Activated naive CD8-positive, alpha-beta T cell treated with anti-CD3 and anti-CD28 coated beads, Interleukin-2, amount 10 ng/mL, durations not matched to agents 7 days and 5 days (primary cell): ENCODE results near the gene LHFPL3. TPM values are rescaled to one million over a fixed set of nuclear protein-coding genes. Genes with fewer than 3 reads are reported as not detected.

Experiments used
- ATAC-seq: fragments of 150-1000 bp; cut with Tn5 transposase; one replicate; pipeline ENCODE4 v1.10.0; 2021; ENCODE audit warnings: low read depth, moderate library complexity
- POLR2A ChIA-PET: fragments of 350-600 bp; sonication (Branson Sonifier 250); formaldehyde crosslinking; loops from one replicate; lab custom pipeline; 2021; ENCODE audit warnings: antibody characterized with exemption; lab: Charles Lee
- DNase-seq: peaks from one replicate; pipeline ENCODE4 v3.0.0; 2021
- H3K27ac Mint-ChIP-seq: one replicate; pipeline ENCODE4 v1.8.0; 2022; ENCODE audit warnings: mild to moderate bottlenecking, mixed read lengths
- H3K27me3 Mint-ChIP-seq: one replicate; pipeline ENCODE4 v1.8.0; 2022; ENCODE audit warnings: mild to moderate bottlenecking, moderate library complexity, mixed read lengths
- H3K36me3 Mint-ChIP-seq: one replicate; pipeline ENCODE4 v1.8.0; 2021; ENCODE audit warnings: mild to moderate bottlenecking, mixed read lengths
- H3K4me1 Mint-ChIP-seq: one replicate; pipeline ENCODE4 v1.8.0; 2021; ENCODE audit warnings: mixed read lengths
- H3K4me3 Mint-ChIP-seq: one replicate; pipeline ENCODE4 v1.8.0; 2022; ENCODE audit warnings: mild to moderate bottlenecking, moderate library complexity, mixed read lengths
- H3K9me3 Mint-ChIP-seq: one replicate; pipeline ENCODE4 v1.8.0; 2021; ENCODE audit warnings: mixed read lengths
- total RNA-seq, 2 experiments: library from RNA; stranded (reverse); gene quantifications; one replicate each; pipeline ENCODE4 v1.2.3, GENCODE V29; 2021

LHFPL3 gene
- total RNA-seq, 2 experiments from 2014 or later: not detected

GRCh38 chr7:104886651-104887050 lies 558.2 kb downstream of the LHFPL3 start:
- DNase-seq (no peak), ATAC-seq (no peak)
- Mint-ChIP-seq H3K36me3 (no peaks in the 10 kb centered on the region), H3K9me3 (no peaks in the 10 kb centered on the region), H3K4me1 (peaks cover 5% of the 10 kb centered on the region), H3K27ac (no peak overlapping the region), H3K4me3 (no peak overlapping the region), H3K27me3 (peaks cover 10% of the 10 kb centered on the region)
- POLR2A ChIA-PET: no interaction called here

GRCh38 chr7:104890216-104890615 lies 561.8 kb downstream of the LHFPL3 start:
- POLR2A ChIA-PET: no interaction called here
- Mint-ChIP-seq H3K9me3 (no peaks in the 10 kb centered on the region), H3K4me3 (no peak overlapping the region), H3K27ac (no peak overlapping the region), H3K36me3 (no peaks in the 10 kb centered on the region), H3K27me3 (peaks cover 9% of the 10 kb centered on the region), H3K4me1 (peaks cover 5% of the 10 kb centered on the region)
- ATAC-seq (no peak), DNase-seq (no peak)

DNA sequence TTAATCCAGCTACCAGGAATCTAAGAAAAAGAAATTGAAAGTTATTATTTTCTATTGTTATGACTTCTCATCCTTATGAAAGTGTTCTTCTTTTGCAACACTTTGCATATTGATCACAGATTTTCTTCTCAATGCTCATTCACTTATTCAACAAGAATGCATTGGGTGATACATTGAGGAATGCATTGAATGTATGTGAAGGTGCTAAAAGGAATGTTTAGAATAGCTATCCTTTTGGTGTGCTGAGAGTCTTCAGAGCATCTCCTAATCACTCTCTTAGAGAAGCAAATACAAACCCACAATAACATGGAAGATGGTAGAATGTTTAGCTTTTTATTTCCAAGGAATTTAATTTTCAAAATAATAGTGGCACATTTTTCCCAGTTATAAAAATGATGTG lies 563.5 kb downstream of the LHFPL3 start:
- H3K4me1 Mint-ChIP-seq: peaks cover 9% of the 10 kb centered on the region
- DNase-seq (no peak), ATAC-seq (no peak)
- no peaks in the 10 kb centered on the region for H3K9me3 Mint-ChIP-seq
- H3K27me3 Mint-ChIP-seq: peaks cover 2% of the 10 kb centered on the region
- POLR2A ChIA-PET: no interaction called here
- no peak overlapping the region for H3K4me3 Mint-ChIP-seq
- H3K36me3 Mint-ChIP-seq: no peaks in the 10 kb centered on the region
- no peak overlapping the region for H3K27ac Mint-ChIP-seq

DNA sequence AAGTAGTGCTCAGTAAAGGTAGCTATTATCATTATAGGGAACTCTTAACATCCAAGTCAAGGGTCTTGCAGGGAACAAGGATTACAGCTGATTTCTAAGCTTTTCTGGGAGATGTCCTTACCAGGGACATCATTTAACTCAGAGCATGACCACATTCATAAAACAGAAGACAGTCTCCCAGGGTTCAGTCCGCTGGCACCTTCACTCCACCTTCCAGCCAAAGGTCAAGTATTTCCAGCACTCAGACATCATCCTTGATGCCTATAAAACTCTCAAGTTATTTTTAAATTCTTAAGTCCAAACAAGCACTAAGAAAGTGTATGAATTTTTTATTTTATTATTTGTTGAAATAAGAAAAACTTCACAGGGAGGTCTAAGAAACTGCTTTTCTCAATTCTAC lies 565.9 kb downstream of the LHFPL3 start:
- Mint-ChIP-seq H3K4me3 (no peak overlapping the region), H3K9me3 (no peaks in the 10 kb centered on the region), H3K27ac (no peak overlapping the region), H3K4me1 (peaks cover 16% of the 10 kb centered on the region), H3K27me3 (peaks cover 2% of the 10 kb centered on the region), H3K36me3 (no peaks in the 10 kb centered on the region)
- DNase-seq: no peak
- POLR2A ChIA-PET: no interaction called here
- no peak for ATAC-seq

GRCh38 chr7:104894726-104895521 lies 566.5 kb downstream of the LHFPL3 start:
- H3K4me3 Mint-ChIP-seq: no peak overlapping the region
- H3K27ac Mint-ChIP-seq: no peak overlapping the region
- ATAC-seq (no peak), DNase-seq (no peak)
- POLR2A ChIA-PET: no interaction called here
- H3K27me3 Mint-ChIP-seq: peaks cover 2% of the 10 kb centered on the region
- H3K36me3 Mint-ChIP-seq: no peaks in the 10 kb centered on the region
- peaks cover 16% of the 10 kb centered on the region for H3K4me1 Mint-ChIP-seq
- H3K9me3 Mint-ChIP-seq: no peaks in the 10 kb centered on the region

DNA sequence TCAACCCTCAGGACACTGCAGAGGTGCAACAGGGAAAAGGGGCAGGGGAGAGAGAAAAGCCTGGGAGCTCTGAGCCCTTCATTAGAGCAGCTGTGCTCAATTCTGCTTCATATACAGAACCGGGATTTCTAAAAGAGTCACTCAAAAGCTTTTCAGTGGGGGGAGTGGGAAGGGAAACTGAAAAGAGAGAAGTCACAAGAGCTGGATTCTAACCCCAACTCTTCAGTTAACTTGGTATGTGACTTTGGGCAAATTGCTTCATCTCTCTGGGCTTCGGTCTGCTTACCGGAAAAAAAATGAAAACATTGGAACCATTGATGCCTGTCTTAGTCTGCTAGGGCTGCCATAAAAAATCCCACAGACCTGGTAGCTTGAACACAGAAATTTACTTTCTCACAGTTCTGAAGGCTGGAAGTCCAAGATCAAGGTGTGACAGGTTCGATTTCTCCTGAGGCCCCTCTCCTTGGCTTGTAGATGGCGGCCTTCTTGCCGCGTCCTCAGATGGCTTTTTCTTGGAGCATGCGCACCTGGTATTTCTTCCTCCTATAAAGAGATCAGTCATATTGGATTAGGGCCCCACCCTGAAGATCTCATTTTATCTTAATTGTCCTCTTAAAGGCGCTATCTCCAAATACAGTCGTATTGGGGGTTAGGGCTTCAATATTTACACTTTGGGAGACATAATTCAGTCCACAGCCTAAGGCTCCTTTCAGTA lies 567.3 kb downstream of the LHFPL3 start:
- Mint-ChIP-seq H3K4me3 (no peak overlapping the region), H3K27ac (no peak overlapping the region), H3K36me3 (no peaks in the 10 kb centered on the region), H3K9me3 (no peaks in the 10 kb centered on the region), H3K27me3 (peaks cover 4% of the 10 kb centered on the region), H3K4me1 (peaks cover 16% of the 10 kb centered on the region)
- no peak for ATAC-seq
- no peak for DNase-seq
- POLR2A ChIA-PET: no interaction called here

DNA sequence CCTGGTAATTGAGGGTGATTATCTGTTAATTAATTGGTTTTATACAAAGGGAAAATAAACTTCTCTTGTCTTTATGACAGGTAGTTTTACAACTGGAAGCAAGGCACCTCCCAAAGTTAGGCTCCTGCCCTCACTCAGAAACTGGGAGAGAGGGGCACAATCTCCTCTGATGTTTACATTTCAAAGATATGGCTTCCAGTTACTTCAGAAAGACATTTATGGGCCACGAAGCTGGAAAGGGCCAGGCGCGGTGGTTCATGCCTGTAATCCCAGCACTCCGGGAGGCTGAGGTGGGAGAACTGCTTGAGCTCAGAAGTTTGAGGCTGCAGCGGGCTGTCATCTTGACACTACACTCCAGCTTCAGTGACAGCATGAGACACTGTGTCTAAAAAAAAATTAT lies 570.0 kb downstream of the LHFPL3 start:
- Mint-ChIP-seq H3K9me3 (no peaks in the 10 kb centered on the region), H3K27ac (no peak overlapping the region), H3K36me3 (no peaks in the 10 kb centered on the region), H3K4me1 (peaks cover 12% of the 10 kb centered on the region), H3K27me3 (peaks cover 5% of the 10 kb centered on the region), H3K4me3 (no peak overlapping the region)
- no peak for DNase-seq
- POLR2A ChIA-PET: interaction anchor here (0.6 kb wide), 1 partner anchor 541 kb away, joined by 3 read pairs; no protein-coding TSS in a partner anchor
- ATAC-seq: no peak

- no peaks in the 10 kb centered on the region for H3K36me3 Mint-ChIP-seq
- ATAC-seq (no peak), DNase-seq (no peak)
- POLR2A ChIA-PET: no interaction called here
- peaks cover 12% of the 10 kb centered on the region for H3K4me1 Mint-ChIP-seq
- no peaks in the 10 kb centered on the region for H3K9me3 Mint-ChIP-seq
- no peak overlapping the region for H3K4me3 Mint-ChIP-seq
- H3K27me3 Mint-ChIP-seq: peaks cover 5% of the 10 kb centered on the region
- H3K27ac Mint-ChIP-seq: no peak overlapping the region
These were observed 572.3 kb downstream of the LHFPL3 start for GRCh38 chr7:104900525-104901239.

GRCh38 chr7:104901240-104901619 lies 572.8 kb downstream of the LHFPL3 start:
- peaks cover 11% of the 10 kb centered on the region for H3K4me1 Mint-ChIP-seq
- peaks cover 9% of the 10 kb centered on the region for H3K27me3 Mint-ChIP-seq
- no peak overlapping the region for H3K27ac Mint-ChIP-seq
- no peak overlapping the region for H3K4me3 Mint-ChIP-seq
- no peaks in the 10 kb centered on the region for H3K9me3 Mint-ChIP-seq
- ATAC-seq (no peak), DNase-seq (no peak)
- POLR2A ChIA-PET: no interaction called here
- H3K36me3 Mint-ChIP-seq: no peaks in the 10 kb centered on the region

DNA sequence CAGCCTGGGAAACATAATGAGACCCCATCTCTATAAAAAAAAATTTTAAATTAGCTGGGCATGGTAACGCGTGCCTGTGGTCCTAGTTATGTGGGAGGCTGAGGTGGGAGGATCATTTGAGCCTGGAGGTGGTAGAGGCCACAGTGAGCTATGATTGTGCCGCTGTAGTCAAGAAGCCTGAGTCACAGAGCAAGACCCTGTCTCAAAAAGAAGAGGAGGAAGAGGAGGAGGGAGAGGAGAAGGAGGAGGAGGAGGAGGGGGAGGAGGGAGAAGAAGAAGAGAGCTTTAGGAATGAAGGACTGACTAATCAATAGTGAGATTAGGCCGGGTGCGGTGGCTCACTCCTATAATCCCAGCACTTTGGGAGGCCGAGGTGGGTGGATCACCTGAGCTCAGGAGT lies 573.8 kb downstream of the LHFPL3 start:
- POLR2A ChIA-PET: no interaction called here
- DNase-seq (no peak), ATAC-seq (no peak)
- H3K36me3 Mint-ChIP-seq: no peaks in the 10 kb centered on the region
- peaks cover 14% of the 10 kb centered on the region for H3K27me3 Mint-ChIP-seq
- H3K4me3 Mint-ChIP-seq: no peak overlapping the region
- H3K4me1 Mint-ChIP-seq: peaks cover 6% of the 10 kb centered on the region
- no peaks in the 10 kb centered on the region for H3K9me3 Mint-ChIP-seq
- no peak overlapping the region for H3K27ac Mint-ChIP-seq

DNA sequence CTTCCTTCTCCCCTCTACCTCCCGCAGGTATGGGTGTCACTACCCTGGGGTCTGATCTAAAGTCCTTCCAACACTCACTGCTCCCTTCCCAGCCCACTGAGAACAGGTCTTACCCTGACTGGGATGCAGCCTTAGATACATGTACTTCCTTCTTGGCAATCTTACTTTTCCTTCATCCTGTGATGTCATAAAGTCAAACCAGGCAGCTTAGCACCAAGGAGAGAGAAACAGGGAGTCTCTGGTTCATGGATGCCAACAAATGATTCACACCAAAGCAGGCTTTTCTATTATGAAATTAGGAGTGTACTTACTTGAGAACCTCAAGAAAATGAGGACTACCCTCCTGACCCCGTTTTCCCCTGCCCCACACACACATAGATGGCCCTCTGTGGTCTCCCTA lies 574.6 kb downstream of the LHFPL3 start:
- Mint-ChIP-seq H3K27ac (no peak overlapping the region), H3K4me3 (no peak overlapping the region), H3K4me1 (peaks cover 2% of the 10 kb centered on the region), H3K36me3 (no peaks in the 10 kb centered on the region), H3K27me3 (peaks cover 15% of the 10 kb centered on the region), H3K9me3 (no peaks in the 10 kb centered on the region)
- POLR2A ChIA-PET: no interaction called here
- ATAC-seq (no peak), DNase-seq (no peak)

- no peak for ATAC-seq
- Mint-ChIP-seq H3K36me3 (no peaks in the 10 kb centered on the region), H3K27ac (no peak overlapping the region), H3K4me1 (peaks cover 2% of the 10 kb centered on the region), H3K27me3 (peaks cover 15% of the 10 kb centered on the region), H3K4me3 (no peak overlapping the region), H3K9me3 (no peaks in the 10 kb centered on the region)
- no peak for DNase-seq
- POLR2A ChIA-PET: no interaction called here
These were observed 575.4 kb downstream of the LHFPL3 start for GRCh38 chr7:104903846-104904245.

DNA sequence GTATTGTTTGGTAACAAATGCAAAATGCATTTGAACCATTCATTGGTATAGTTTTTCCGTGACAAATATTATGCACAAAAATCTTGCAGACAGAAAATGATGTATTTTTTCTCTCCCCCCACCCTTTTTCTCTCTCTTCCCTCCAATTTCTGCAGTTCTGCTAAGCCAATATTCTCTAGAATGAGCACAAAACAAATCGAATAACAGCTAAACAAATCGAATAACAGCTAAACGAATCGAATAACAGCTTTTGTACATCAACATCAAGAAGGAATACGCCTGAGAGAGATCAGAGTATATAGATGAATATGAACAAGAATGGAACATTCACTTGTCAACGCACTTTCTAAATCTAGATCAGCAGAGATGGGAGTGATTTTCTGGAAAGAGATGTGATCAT lies 577.6 kb downstream of the LHFPL3 start:
- peaks cover 2% of the 10 kb centered on the region for H3K4me1 Mint-ChIP-seq
- no peaks in the 10 kb centered on the region for H3K36me3 Mint-ChIP-seq
- peaks cover 14% of the 10 kb centered on the region for H3K27me3 Mint-ChIP-seq
- H3K9me3 Mint-ChIP-seq: no peaks in the 10 kb centered on the region
- POLR2A ChIA-PET: no interaction called here
- H3K4me3 Mint-ChIP-seq: no peak overlapping the region
- ATAC-seq (no peak), DNase-seq (no peak)
- H3K27ac Mint-ChIP-seq: no peak overlapping the region
